HG03521 (cell line): ENCODE measurements around the gene PCP4.

Experiments
- ATAC-seq: cut with Tn5 transposase; IDR thresholded peaks from one replicate; pipeline ENCODE4 v1.9.1; 2021; ENCODE audit warnings: mild to moderate bottlenecking, moderate library complexity; ENCODE audit not compliant: unreplicated experiment

Gene PCP4

DNA sequence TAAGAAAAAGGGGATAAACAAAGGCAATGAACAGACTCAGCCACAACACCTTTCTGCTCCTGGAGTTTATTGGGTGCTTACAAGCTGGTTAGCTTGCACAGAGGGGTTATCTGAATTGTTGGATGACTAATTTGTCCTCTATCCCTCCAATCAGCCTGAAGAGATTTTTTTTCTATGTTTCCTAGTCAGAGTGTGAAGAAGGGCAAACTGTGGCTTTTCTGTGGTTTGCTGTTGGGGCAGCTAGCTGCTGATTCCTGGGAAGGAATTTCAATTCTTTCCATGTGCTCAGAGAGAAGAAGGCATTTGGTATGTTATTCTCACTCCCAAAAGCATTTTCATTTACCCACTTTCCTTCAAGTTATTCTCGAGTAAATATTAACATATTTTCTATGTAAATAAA, 48.6 kb downstream of the PCP4 start:
- no peak for ATAC-seq

GRCh38 chr21:39918558-39918957, 51.3 kb downstream of the PCP4 start:
- no peak for ATAC-seq

GRCh38 chr21:39923476-39923875, 56.2 kb downstream of the PCP4 start:
- no peak for ATAC-seq

- ATAC-seq = no peak
Observed at GRCh38 chr21:39924577-39925308, 57.5 kb downstream of the PCP4 start.

- no peak for ATAC-seq
Observed at GRCh38 chr21:39927304-39927886, 60.2 kb downstream of the PCP4 start.

DNA sequence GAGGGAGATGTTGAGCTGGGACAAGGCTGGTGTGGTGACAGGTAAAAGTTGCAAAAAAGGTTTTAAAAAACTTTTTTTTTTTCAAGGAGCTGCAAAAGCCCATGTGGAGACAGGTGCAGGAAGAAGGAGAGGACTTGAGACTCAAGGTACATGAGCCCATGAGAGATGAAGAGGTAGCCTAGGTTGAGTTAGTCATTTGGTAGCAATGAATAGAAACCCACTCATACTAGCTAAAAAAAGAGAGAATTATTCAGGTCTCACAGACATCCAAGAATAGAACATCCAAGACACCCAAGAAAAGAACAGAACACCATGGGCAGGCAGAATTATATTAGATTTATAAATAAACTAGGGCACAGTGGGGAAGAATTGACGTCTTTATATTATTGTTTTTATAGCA, 65.1 kb downstream of the PCP4 start:
- ATAC-seq = no peak

- ATAC-seq = no peak
Observed at GRCh38 chr21:39934895-39935294, 67.7 kb downstream of the PCP4 start.

DNA sequence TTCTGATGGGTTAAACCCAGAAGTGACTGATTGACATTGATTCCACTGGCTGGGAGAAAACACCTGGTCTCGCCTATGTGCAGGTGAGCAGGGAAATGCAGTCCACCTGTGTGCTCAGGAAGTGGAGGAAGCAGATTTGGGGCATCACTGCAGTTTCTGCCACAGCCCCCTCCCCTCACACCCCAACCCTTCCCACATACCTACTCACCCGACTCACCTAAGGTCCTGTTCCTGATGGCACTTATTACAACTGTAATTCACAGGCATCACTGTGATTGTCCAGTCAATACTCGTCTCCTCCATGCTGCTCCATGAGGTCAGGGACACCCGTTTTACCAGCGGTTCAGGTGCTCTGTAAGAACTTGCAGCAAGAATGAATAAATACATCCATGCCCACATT, 68.5 kb downstream of the PCP4 start:
- no peak for ATAC-seq

- no peak for ATAC-seq
Observed at GRCh38 chr21:39938086-39938625, 70.9 kb downstream of the PCP4 start.

DNA sequence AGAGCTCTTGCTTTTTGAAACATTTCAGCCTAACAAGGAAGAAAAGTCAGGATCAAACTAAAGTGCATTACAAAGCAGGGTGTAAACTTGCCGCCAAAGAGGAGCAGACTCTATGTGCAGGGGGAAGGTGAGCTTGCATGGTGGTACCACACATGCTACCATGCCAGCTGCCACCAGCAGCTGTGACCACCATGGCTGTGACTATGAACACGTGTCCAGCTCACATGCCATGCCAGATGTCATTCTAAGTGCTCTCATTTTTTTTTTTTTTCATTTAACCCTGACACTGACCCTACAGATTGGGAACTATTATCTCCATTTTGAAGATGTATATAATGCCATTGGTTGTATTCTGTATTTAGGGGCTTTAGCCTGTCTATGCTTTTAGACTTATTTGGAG, 79.0 kb downstream of the PCP4 start:
- no peak for ATAC-seq

DNA sequence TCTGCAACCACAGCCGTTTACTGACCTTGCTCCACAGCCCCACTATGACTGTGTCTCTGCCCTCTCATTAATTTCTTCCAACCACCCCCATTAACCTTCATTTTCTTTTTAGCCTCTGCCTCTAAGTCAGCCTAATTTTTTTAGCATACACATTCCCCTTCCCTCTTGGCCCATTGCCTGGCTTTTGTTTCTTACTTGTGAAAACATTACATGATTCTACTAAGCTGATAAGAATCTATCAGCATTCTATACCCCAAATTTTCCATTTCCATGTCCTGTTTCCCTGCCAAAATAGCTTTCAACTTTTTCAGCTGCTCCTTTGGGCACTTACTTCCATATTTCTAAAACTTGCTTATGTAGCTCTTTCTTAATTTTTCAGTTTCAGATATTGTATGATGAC, 79.8 kb downstream of the PCP4 start:
- no peak for ATAC-seq

GRCh38 chr21:39951183-39952101, 84.2 kb downstream of the PCP4 start:
- ATAC-seq = no peak

GRCh38 chr21:39952265-39952664, 85.0 kb downstream of the PCP4 start:
- no peak for ATAC-seq

DNA sequence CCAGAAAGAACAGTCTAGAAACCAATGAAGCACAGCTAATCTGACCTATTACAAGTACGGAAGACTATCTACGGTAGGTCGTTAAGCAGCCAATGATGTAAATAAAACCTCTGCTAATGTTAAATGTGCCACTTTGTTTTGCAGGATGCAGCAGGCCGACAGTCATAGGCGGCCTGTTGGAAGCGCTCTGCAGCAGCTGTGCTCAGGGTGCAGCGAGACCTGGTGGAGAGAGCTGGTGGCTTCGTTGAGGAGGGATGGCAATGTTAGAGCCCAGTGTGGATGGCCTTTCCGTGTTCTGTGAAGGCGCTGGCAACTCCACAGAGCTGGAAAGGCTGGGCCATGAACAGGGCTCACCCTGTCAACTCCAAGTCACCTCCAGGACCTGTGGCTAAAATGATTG, 87.3 kb downstream of the PCP4 start:
- ATAC-seq = no peak

GRCh38 chr21:39955326-39955725, 88.1 kb downstream of the PCP4 start:
- ATAC-seq = no peak

GRCh38 chr21:39956586-39956985, 89.3 kb downstream of the PCP4 start:
- ATAC-seq = no peak

DNA sequence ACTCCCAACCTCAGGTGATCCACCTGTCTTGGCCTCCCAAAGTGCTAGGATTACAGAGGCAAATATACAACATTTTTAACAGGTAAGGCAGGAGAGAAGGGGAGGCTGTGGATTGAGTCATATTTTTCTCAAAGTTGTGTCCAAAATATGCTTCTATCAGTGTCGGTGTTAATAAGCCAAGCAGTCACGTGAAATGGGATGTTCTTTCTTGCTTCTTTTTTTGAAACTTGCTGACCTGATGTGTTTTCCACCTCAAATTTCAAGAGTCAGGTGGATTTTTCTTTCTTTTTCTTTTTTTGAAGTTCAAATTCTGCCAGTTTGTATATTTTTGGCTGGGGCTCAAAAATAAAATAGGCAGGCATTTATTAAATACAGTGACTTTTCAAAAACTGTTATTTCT, 91.5 kb downstream of the PCP4 start:
- ATAC-seq = no peak

DNA sequence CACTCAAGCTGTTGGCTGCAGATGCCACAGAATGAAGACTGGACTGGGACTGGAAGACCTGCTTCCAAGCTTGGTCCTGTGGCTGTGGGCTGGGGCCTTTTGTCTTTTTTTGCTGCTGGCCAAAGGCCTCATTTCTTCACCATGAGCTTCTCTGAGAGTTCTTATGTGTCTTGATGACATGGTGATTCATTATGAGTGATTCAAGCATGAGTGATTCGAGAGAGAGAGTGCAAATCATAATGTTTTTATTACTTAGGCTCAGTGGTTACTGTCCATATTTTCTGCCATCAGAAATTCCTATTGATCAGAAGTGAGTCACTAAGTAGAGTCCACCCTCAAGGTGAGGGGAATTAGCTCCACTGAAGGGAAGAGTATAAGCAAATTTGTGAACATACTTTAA, 94.0 kb downstream of the PCP4 start:
- no peak for ATAC-seq

DNA sequence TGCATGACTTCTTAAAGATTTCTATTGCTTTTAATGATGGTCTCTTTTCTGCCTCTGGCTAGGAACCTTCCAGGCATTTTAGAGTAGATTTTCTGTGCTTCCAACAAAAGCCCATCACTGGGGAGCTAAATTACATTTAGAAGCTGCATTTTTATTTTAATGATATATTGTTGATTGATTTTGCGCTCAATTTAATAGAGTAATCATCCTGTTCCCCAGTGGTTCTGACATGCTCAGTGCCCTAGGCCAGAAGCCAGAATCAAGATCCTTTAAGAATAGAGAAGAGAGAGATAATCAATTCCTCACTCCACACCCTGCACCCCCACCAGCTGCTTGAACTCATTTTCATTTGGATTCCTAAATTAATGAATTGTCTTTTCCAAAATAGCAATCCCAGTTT, 97.8 kb downstream of the PCP4 start:
- no peak for ATAC-seq

GRCh38 chr21:39966786-39967185, 99.5 kb downstream of the PCP4 start:
- ATAC-seq = no peak

- no peak for ATAC-seq
Observed at GRCh38 chr21:39968010-39968409, 100.8 kb downstream of the PCP4 start.
